Activated T-cell treated with anti-CD3 and anti-CD28 coated beads for 1 hour (primary cell): ENCODE data around the gene PLXNA4.

Source experiments
- DNase-seq: peaks from one replicate; pipeline ENCODE4 v3.0.0-alpha.2; 2020; ENCODE audit warnings: low read depth

Gene PLXNA4

GRCh38 chr7:132239422-132239994 lies 336.8 kb downstream of the PLXNA4 start:
- no peak for DNase-seq

- no peak for DNase-seq
Measured at GRCh38 chr7:132234711-132235110, 341.6 kb downstream of the PLXNA4 start.

- no peak for DNase-seq
Measured at GRCh38 chr7:132232406-132232805, 343.9 kb downstream of the PLXNA4 start.

GRCh38 chr7:132230462-132230861 lies 345.8 kb downstream of the PLXNA4 start:
- no peak for DNase-seq

GRCh38 chr7:132228240-132228639 lies 348.0 kb downstream of the PLXNA4 start:
- no peak for DNase-seq

- DNase-seq, result no peak
Measured at GRCh38 chr7:132226957-132227290, 349.3 kb downstream of the PLXNA4 start.

GRCh38 chr7:132226046-132226956 lies 350.0 kb downstream of the PLXNA4 start:
- DNase-seq, result no peak

GRCh38 chr7:132225216-132226030 lies 350.8 kb downstream of the PLXNA4 start:
- no peak for DNase-seq

- DNase-seq, result no peak
Measured at GRCh38 chr7:132221356-132221755, 354.9 kb downstream of the PLXNA4 start.

- no peak for DNase-seq
Measured at GRCh38 chr7:132220060-132220459, 356.2 kb downstream of the PLXNA4 start.

- DNase-seq, result no peak
Measured at GRCh38 chr7:132218876-132219275, 357.4 kb downstream of the PLXNA4 start.

GRCh38 chr7:132216847-132217525 lies 359.3 kb downstream of the PLXNA4 start:
- DNase-seq, result no peak

- DNase-seq, result no peak
Measured at GRCh38 chr7:132214452-132214851, 361.8 kb downstream of the PLXNA4 start.

- DNase-seq, result no peak
Measured at GRCh38 chr7:132213583-132213982, 362.7 kb downstream of the PLXNA4 start.

GRCh38 chr7:132211971-132212370 lies 364.3 kb downstream of the PLXNA4 start:
- DNase-seq, result no peak

GRCh38 chr7:132210821-132211220 lies 365.4 kb downstream of the PLXNA4 start:
- no peak for DNase-seq

GRCh38 chr7:132207782-132208181 lies 368.5 kb downstream of the PLXNA4 start:
- no peak for DNase-seq

- DNase-seq, result no peak
Measured at GRCh38 chr7:132207211-132207610, 369.1 kb downstream of the PLXNA4 start.

GRCh38 chr7:132206594-132206993 lies 369.7 kb downstream of the PLXNA4 start:
- no peak for DNase-seq

GRCh38 chr7:132205509-132205908 lies 370.8 kb downstream of the PLXNA4 start:
- no peak for DNase-seq

- no peak for DNase-seq
Measured at GRCh38 chr7:132203021-132203420, 373.2 kb downstream of the PLXNA4 start.

- no peak for DNase-seq
Measured at GRCh38 chr7:132202541-132202940, 373.7 kb downstream of the PLXNA4 start.
